Peyer's patch (tissue), 4 donors: ENCODE measurements around the gene MED20. TPM values are rescaled to one million over a fixed set of nuclear protein-coding genes. Genes with fewer than 3 reads are reported as not detected.

Source experiments
- DNase-seq, 3 donors: peaks; one replicate each; pipeline ENCODE4 v3.0.0-alpha.2; 2017 to 2019
- H3K27ac ChIP-seq, 4 donors: fragments of 200-600 bp; sonication (generic); one replicate each; pipeline ENCODE4 v1.5.1; 2016 to 2019
- H3K27me3 ChIP-seq, 2 donors: fragments of 200-600 bp; sonication (generic); one replicate each; pipeline ENCODE4 v1.5.1; 2019
- H3K36me3 ChIP-seq, 3 donors: fragments of 200-600 bp; sonication (generic); one replicate each; pipeline ENCODE4 v1.5.1; 2016 to 2019
- H3K4me1 ChIP-seq, 4 donors: fragments of 200-600 bp; sonication (generic); one replicate each; pipeline ENCODE4 v1.5.1; 2016 to 2019
- H3K4me3 ChIP-seq, 4 donors: fragments of 200-600 bp; sonication (generic); 1 replicate in 3 of 4; 2 replicates in 1 of 4; pipeline ENCODE4 v1.5.1; 2016 to 2019; ENCODE audit warnings: mild to moderate bottlenecking in 1 of 4
- H3K9me3 ChIP-seq, 4 donors: fragments of 200-600 bp; sonication (generic); one replicate each; pipeline ENCODE4 v1.5.1; 2016 to 2019; ENCODE audit warnings: mild to moderate bottlenecking in 1 of 4
- POLR2A ChIP-seq, 2 donors: fragments of 450-650 bp; IDR thresholded peaks; one replicate each; pipeline ENCODE4 v1.5.1; 2017; ENCODE audit warnings: antibody characterized with exemption in 2 of 2, mild to moderate bottlenecking in 2 of 2, moderate library complexity in 2 of 2
- total RNA-seq, 4 donors: library from RNA; depleted of rRNA; stranded (reverse); fragments of >200 nt; gene quantifications; one replicate each; pipeline ENCODE4 v1.1.0, GENCODE V29; 2016
- TF ChIP-seq, protein P1 (sequence below), 6 experiments: fragments of 450-650 bp in 4 of 6; fragments of 200-600 bp in 2 of 6; sonication (generic) in 1 of 6; IDR thresholded peaks; one replicate each; pipeline ENCODE4 v1.5.1; 2017 to 2019; ENCODE audit warnings: antibody characterized with exemption in 6 of 6, mild to moderate bottlenecking in 3 of 6, moderate library complexity in 1 of 6

Gene MED20
- total RNA-seq, 4 donors from 2014 or later = 6.6 to 24.3 (median 18.0) TPM

DNA sequence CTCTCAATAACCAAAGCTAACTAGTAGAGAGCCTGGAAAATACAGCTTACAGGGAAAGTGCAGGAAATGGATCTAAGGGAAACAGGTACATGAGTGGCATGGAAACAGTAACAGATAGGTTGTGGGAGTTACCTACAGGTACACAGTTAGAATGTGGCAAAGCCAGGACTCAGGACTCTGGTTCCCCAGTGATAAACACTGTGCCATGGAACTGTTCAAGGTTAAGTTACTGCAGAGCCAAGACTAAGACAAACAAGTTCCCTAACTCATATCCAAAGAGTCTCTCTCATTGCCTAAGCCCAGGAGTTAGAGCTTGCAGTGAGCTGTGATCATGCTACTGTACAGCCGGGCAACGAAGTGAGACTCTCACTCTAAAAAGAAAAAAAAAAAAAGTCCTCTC is 6.6 kb downstream of the MED20 start:
- Histone ChIP-seq H3K36me3 (peaks cover 0 to 47% (median 0%) of the 10 kb centered on the region in 3 donors), H3K9me3 (no peaks in the 10 kb centered on the region), H3K4me1 (peaks cover 0 to 3% (median 0%) of the 10 kb centered on the region in 4 donors), H3K27ac (no peak overlapping the region), H3K4me3 (no peak overlapping the region), H3K27me3 (no peaks in the 10 kb centered on the region)
- DNase-seq = no peak
- TF ChIP-seq, protein P1, sequence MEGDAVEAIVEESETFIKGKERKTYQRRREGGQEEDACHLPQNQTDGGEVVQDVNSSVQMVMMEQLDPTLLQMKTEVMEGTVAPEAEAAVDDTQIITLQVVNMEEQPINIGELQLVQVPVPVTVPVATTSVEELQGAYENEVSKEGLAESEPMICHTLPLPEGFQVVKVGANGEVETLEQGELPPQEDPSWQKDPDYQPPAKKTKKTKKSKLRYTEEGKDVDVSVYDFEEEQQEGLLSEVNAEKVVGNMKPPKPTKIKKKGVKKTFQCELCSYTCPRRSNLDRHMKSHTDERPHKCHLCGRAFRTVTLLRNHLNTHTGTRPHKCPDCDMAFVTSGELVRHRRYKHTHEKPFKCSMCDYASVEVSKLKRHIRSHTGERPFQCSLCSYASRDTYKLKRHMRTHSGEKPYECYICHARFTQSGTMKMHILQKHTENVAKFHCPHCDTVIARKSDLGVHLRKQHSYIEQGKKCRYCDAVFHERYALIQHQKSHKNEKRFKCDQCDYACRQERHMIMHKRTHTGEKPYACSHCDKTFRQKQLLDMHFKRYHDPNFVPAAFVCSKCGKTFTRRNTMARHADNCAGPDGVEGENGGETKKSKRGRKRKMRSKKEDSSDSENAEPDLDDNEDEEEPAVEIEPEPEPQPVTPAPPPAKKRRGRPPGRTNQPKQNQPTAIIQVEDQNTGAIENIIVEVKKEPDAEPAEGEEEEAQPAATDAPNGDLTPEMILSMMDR (IDR thresholded peaks at IDR 0.05) = no peak
- TF ChIP-seq POLR2A (IDR thresholded peaks at IDR 0.05) = no peak

DNA sequence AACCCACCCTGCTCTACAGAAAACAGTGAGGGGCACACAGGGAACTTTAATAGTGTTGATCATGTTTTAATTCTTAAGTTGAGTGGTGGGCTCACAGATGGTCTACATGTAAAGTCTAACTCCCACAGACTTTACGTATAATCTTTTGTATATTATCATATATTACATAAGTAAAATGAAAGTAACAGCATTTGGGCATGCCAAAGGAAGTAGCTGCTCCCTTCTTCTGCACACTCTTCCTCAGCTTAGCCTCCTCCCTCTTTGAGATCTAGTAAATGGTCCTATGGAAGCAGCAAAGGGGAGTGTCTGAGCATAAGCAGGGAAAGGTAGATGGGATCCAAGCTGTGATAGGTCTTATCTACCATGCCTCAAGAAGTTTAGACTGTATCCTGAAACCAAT is 11.2 kb downstream of the MED20 start:
- TF ChIP-seq POLR2A (IDR thresholded peaks at IDR 0.05) = no peak
- TF ChIP-seq, protein P1 (IDR thresholded peaks at IDR 0.05) = no peak

GRCh38 chr6:41901882-41902519 is 18.9 kb downstream of the MED20 start:
- no peaks in the 10 kb centered on the region for H3K9me3 ChIP-seq
- H3K27me3 ChIP-seq = no peaks in the 10 kb centered on the region
- no peaks in the 10 kb centered on the region for H3K4me1 ChIP-seq
- H3K27ac ChIP-seq = no peak overlapping the region
- TF ChIP-seq, protein P1 (IDR thresholded peaks at IDR 0.05) = peak in 4 of 6 experiments; percentile 26 to 45 (median 41)
- no peak for TF ChIP-seq POLR2A (IDR thresholded peaks at IDR 0.05)
- peaks cover 0 to 49% (median 0%) of the 10 kb centered on the region in 3 donors for H3K36me3 ChIP-seq
- no peak overlapping the region for H3K4me3 ChIP-seq
- peak in 2 of 3 donors; percentile 48 to 57 for DNase-seq

More for the DNA sequence above, 11.2 kb downstream of the MED20 start:
- Histone ChIP-seq H3K4me3 (no peak overlapping the region), H3K9me3 (no peaks in the 10 kb centered on the region), H3K27me3 (no peaks in the 10 kb centered on the region), H3K4me1 (peaks cover 0 to 2% (median 0%) of the 10 kb centered on the region in 4 donors), H3K27ac (no peak overlapping the region), H3K36me3 (peaks cover 0 to 72% (median 0%) of the 10 kb centered on the region in 3 donors)
- DNase-seq = no peak

- Histone ChIP-seq H3K9me3 (no peaks in the 10 kb centered on the region), H3K4me3 (no peak overlapping the region), H3K27me3 (no peaks in the 10 kb centered on the region), H3K4me1 (peaks cover 0 to 7% (median 3%) of the 10 kb centered on the region in 4 donors), H3K27ac (no peak overlapping the region), H3K36me3 (peaks cover 0 to 37% (median 0%) of the 10 kb centered on the region in 3 donors)
- TF ChIP-seq, protein P1 (IDR thresholded peaks at IDR 0.05) = no peak
- no peak for TF ChIP-seq POLR2A (IDR thresholded peaks at IDR 0.05)
- no peak for DNase-seq
These were observed 20.1 kb downstream of the MED20 start for GRCh38 chr6:41900861-41901260.

- Histone ChIP-seq H3K4me3 (peak overlapping the region in 3 of 4 donors; percentile 68 to 78 (median 68)), H3K27ac (peak overlapping the region in 3 of 4 donors; percentile 64 to 73 (median 69)), H3K4me1 (peaks cover 0 to 9% (median 4%) of the 10 kb centered on the region in 4 donors), H3K9me3 (no peaks in the 10 kb centered on the region), H3K27me3 (no peaks in the 10 kb centered on the region), H3K36me3 (peaks cover 0 to 11% (median 0%) of the 10 kb centered on the region in 3 donors)
- no peak for TF ChIP-seq POLR2A (IDR thresholded peaks at IDR 0.05)
- TF ChIP-seq, protein P1 (IDR thresholded peaks at IDR 0.05) = no peak
- DNase-seq = no peak
These were observed 24.7 kb downstream of the MED20 start for GRCh38 chr6:41896281-41896680.
